HG02943 (cell line): ENCODE measurements around the gene BCAP29.

ENCODE experiments used
- ATAC-seq: cut with Tn5 transposase; IDR thresholded peaks from one replicate; pipeline ENCODE4 v1.9.1; 2021; ENCODE audit warnings: mild to moderate bottlenecking, low read depth, moderate library complexity; ENCODE audit not compliant: unreplicated experiment

Gene BCAP29

DNA sequence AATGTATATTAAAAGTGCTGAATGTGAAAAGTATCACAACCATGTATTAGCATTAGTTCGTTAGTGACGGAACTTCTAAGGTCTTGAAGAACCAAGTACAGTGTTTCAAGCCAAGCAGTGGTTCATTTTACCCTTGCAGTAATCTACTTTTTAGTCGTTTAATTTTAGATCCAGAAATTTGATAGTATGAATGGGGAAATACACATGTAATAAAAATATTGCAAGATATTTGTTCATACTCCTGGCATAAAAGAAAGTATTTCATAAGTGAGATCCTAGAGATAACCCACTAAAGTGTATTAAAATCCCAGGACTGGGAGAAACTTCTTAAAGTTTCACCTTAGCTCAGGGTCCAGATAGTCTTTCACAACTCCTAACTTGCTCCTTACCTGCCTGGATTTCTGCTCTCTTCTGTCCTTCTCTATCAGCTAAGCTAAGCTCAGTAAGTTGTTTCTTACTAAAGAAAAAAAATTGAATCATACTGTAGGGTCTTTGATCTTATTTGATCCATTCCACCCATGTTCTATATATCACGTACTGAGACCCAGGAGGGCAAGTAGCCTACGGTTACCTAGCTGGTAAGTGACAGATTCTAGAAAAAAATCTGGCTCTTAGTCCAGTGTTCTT is 1.5 kb downstream of the BCAP29 start:
- no peak for ATAC-seq

DNA sequence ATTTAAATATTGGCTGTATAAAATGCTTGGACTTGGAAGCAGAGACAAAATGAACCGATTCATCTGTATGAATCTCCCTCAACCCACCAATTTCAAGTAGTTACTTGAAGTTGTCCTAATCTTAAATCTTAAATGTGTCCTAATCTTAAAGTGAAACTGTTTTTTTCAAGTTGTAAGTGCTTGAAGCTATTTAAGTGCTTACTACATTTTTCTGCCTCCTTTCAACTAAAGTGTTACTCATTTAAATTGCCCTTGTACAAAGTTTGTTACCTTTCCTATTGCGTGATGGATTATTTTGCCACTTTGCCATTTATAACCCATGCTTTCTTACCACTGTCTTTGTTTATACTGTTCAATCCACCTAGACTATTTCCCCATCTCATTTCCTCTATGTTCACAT is 2.8 kb downstream of the BCAP29 start:
- no peak for ATAC-seq

DNA sequence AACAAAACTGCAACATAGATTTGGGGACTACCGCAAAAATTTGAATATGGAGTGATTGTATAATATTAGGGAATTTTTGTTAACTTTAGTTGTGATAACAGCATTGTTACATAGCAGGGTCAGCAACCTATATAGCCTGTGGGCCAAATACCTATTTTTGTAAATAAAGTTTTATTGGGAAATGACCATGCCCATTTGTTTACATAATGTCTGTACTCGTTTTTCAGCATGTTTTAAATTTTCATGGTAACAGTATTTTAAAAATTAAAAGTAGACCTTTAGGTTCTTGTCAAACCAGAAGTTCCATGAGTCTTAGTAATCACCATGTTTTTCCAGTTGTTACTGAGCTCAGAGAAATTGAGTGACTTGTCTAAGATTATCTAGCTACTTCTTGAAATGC is 4.7 kb downstream of the BCAP29 start:
- no peak for ATAC-seq

DNA sequence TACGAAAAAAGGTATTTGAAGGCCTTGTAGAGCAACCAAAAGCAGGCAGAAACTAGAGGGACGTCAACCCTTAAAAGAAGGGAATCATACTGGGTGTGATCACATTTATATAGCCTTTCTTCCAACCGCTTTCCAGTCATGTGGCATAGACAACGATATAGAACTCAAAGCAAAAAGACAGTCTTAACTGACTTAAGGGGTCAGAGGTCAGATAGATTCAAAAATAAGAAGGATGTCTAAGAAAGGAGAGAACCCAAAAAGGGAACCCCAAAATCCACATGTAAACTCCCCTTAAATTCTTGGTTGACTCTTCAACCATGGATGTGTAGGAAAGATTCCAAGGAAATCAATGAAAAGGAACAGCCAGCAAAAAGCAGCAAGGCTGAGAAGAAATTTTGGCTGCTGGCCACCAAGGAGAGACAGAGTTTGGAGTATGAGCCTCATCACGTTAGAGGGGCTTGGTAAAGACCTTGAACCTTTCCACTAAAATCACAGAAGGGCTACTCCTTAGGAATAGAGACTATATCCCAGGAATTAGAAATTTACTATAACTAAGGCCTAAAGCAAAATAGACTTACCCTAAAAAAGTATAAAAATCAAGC is 8.6 kb downstream of the BCAP29 start:
- no peak for ATAC-seq

DNA sequence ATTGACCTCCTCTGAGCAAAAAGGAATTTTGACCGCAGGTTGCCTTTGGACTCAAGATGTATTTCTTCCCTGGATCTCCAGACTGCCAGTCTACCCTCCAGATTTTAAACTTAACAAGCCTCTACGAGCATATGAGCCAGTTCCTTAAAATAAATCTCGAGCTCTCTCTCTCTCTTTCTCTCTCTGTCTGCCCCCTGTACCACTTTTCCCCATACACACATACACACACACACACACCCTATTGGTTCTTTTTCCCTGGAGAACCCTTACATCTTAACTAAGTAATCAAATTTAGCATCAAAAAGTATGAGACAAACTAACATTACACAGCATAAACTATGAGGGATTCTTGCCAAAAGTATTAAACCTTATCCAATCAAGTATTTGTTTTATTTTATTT is 11.4 kb downstream of the BCAP29 start:
- no peak for ATAC-seq

DNA sequence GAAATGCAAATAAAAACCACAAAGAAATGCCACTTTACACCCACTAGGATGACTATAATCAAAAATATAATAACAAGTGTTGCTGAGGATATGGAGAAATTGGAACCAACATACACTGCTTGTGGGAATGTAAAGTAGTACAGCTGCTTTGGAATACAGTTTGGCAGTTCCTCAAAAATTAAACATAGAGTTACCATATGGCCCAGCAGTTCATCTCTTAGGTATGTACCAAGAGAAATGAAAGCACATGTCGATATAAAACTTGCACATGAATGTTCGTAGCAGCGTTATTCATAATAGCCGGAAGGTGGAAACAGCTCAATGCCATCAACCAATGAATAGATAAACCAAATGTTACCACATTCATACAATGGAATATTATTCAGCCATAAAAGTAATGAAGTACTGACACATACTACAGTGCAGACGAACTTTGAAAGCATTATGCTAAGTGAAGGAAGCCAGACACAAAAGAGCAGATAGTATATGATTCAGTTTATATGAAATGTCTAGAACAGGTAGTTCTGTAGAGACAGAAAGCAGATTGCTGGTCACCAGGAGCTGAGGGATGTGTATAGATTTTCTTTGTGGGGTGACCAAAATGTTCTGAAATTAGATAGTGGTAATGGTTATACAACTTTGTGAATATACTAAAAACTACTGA is 12.4 kb downstream of the BCAP29 start:
- no peak for ATAC-seq

DNA sequence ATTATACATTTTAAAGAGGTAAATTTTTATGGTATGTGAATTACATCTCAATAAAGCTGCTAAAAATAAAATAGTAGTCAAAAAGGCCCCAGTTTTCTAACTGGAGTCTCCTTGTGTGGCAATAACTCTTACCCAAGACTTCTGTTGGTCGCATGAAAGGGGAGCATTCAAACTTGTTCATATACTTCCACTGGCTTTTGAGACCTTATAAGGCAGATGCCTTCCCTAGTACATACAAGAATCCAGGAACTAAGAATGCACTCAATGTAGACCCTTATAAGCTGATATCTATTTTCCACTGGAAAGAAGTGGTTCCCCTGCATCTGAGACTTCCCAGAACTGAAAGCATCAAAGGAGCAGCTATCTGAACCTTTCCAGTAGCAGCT is 13.0 kb downstream of the BCAP29 start:
- ATAC-seq, result no peak

DNA sequence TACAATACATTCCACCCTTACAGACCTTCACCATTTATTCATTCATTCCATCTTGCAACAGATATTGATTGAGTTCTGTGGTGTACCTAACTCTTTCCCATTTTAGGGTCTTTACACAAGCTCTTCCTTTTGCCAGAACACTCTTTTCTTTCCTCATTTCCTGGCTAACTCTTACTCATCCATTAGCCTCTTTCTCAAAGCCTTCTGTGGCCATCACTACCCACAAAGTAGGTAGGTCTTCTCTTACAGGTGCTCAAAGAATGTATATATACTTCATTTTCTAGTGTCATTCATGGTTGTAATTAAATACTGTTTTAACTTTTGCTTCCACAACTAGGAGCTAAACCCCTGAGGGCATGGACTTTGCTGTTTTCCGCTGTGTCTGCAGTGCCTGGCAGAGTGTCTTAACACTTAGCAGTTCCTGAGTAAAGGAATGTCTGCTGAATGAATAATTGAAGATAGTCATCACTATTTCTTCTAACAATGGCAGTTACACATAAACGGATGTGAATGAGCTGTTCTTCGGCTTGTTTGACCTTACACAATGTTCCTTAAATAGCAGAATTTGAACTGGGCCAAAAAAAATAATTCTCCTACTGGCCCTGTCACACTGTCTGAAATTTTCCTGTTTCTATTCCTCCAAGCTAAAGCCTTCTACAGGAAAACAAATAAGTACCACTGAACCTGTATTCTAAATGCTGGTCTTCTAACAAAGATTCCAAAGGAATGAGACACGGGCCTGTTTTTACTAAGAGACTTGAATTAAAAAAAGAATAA is 15.1 kb downstream of the BCAP29 start:
- ATAC-seq, result no peak

DNA sequence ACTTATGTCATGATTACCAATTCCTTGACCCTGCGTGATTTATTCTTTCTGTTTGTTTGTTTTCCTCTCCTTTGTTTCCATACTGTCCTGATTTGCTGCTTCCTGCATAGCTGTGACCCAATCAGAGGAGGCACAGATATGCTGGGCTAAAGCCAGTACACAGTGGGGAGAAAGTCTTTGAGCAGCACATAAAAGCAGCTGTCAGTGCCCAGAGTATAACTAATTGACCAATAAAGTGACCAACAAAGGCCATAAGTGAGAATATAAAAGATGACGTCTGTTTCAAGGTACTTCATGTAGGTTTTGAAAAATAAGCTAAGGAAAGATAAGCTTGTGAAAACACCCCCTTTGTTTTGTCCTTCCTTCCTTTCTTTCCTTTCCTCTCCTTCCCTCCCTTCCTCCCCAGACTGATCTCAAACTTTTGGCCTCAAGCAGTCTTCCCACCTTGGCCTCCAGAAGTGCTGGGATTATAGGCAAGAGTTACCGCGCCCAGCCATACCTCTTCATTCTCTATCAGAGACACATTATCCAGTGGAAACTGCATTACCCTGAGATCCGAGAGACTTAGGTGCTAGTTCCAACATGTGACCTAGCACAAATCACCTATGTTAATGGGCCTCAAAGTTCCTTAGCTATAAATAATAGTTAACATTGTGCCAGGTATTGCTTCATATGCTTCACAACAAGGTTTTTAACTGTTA is 17.0 kb downstream of the BCAP29 start:
- ATAC-seq, result no peak

DNA sequence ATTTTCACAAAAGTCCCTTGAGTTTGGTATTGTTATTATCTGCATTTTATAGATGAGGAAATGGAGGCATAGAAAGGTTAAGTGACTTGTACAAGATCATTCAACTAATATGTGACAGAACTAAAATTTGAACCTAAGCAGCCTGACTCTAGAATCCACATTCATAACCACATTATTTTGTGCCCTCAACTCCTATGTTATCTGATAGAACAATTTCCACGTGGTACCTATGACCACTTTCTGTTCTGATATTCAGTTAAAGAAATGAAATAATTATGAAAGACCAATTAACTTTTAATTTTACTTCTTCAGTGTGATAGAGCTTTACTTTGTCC is 17.5 kb downstream of the BCAP29 start:
- no peak for ATAC-seq

DNA sequence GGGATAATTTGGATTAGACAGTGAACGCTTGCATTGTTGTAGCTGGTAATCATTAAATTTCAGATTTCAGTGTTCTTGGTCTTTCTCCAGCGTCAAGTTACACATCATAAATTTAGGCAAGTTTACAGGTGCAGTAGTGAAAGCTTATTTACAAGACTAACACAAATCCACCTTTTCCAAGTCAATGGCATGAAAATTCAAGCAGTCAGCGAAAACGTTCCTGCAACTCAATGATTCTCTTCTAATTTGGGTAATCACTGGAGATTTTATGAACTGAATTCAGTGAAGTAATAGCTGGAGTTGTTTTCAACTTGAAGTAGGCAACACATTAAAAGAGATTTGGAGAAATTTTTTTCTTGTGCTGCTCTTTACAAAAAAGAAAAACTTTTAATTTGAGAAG is 17.9 kb downstream of the BCAP29 start:
- no peak for ATAC-seq

DNA sequence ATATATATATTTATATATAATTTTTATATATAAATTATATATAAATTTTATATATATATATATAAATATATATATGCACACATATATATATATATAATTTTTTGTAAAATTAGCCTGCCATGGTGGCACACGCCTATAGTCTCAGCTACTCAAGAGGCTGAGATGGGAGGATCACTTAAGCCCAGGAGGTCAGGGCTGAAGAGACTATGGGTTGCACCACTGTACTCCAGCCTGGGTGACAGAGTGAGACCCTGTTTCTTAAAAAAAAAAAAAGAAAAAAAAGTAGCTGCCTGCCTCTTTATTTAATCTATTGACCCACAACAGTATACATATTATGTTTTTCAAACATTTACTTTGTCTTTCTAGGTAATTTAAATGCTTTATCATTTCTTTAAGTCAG is 19.2 kb downstream of the BCAP29 start:
- no peak for ATAC-seq

DNA sequence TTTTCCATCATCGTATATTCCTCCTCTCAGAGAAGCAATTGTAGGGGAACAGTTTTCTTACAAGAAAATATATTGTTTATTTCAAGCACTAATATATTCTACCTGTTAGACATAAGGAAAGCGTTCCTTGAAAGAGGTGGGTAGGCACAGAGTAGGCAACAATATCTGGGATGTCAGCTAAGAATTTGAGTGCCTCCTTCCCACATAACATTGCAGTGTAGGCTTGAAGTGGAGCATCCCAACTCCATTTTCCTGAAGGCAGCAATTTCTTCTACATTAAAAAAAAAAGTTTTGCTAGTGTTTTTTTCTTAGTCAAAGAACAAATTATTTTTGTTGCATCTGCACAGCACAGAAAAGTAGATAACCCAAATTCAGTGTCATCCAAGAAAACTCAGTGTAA is 20.8 kb downstream of the BCAP29 start:
- no peak for ATAC-seq

DNA sequence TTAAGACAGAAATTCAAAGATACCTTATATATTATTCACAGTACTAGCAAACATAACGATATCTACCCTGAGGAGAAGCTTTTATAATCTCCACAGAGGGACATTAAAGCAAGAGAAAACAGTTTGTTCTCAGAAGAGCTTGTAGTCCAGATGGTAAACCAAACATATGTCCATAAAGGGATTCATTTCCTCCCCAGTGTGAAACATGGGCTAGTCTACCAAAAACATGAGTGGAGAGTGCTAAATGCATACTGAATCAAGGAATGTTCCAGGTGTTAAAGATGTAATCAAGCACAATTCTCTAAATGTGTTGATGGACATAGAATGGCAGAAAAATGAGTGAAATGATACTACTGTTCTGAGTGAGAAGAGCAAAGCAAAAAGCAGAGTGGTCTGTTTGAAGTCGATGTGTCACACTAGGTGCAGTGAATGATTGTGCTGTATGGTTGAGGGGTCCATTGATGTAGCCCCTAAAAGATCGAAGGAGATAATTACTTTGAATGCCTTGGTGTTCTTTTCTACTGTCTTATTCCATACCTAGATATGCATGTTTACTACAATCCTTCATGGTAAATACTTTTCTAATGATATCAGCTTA is 25.3 kb downstream of the BCAP29 start:
- no peak for ATAC-seq

DNA sequence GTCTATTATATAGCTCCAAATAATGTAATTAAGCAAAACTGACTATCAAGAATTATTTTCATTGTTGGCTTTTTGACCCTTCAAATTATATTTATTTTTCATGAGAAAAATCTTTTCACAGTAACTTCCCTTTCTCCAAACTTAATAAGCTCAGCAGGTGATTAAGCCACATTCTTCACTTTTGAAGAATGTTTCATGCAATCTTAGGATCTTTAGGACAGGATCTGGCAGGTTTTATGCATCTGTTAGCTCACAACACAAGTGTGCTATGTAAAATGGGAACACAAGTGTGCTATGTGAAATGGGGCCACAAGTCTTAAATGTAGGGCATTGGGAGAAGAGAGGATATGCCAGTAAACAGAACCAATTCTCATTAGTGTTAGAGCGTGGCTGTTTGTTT is 26.3 kb downstream of the BCAP29 start:
- no peak for ATAC-seq

DNA sequence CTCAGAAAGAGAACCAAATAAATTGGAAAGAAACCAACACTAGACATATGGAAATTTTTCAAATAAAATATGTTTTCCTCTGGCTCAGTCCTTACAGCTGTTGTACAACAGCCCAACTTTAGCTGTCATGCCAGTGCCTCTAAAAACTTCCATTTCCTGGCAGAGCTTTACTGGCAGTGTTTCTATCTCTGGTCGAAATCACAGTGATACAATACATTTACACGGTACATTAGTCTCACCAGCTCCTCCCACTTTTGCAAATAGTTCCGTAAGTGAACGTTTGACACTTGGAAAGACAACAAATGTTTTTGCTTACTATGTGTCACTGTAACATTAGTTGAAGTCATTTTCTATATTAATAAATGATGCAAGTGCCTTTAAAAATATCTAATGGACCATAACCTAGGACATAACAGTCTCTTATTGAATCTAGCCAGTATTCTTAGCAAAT is 29.8 kb downstream of the BCAP29 start:
- no peak for ATAC-seq

DNA sequence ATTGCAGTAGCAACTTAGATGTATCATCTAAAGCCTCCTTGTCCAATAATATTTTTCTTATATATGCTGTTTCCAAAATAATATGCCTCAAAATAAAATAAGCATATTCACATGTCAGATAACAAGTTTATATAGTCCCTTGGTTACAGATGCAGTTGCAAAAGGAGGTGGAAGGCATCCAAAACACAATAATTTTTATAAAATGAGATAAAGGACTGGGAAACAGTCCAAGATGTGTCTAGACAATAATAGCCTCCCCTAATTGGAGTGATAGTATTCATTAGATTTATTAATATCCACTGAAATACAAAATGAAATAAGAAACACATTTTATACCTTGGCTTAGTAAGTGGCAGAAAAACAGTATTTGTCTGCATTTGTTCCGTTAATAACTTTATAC is 30.3 kb downstream of the BCAP29 start:
- ATAC-seq, result no peak

DNA sequence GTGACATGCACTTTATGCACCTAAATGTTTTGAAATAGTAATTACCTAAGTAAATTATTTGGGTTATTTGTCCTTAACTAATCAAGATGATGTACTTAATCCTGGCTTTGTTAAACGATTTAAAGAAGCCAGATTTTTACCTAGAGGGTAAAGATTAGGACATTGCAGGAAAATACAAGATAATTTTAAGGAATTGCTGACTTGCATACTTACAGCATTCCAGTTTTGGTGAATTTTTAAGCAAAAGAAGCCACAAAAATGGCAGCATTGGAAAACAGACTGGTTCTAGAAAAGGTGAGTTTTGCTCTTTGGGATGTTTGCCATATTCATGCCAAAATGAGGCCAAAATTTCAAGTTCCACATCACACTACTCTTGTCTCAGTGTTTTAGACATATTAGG is 33.4 kb downstream of the BCAP29 start:
- ATAC-seq, result no peak

DNA sequence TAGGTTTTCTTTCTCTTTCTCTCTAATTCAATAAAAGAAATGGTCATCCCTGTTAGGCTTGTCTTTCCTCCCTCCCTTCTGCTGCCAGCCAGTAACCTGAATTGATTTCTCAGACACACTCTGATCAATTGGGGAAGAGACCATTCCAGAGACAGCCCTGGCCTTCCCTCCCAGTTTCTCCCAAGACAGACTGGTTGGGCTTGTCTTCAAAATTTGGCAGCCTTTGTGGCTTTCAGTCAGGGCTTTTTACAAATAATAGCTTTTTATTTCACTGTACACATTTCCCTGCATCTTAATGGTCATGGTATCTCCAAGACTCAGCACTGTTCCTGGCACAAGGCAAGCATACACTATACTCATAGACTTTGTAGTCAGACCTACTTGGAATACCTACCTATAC is 33.9 kb downstream of the BCAP29 start:
- ATAC-seq, result no peak

DNA sequence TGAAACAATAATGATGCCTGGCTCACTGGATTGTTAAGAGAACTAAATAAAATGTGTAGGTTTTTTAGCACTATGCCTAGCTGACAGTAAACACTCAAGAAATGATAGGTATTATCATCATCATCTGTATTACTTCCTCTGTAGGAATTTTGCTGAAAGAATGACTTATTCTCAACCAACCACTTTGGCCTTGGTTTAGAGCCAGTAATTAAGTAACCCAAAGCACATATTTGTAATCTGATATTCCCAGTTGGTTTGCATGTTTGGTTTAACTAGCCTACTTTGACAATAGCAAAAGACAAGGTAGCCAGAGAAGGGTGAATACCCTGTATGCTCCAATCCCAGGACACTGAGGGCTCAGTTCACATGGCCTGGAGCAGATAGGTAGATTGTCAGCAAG is 34.4 kb downstream of the BCAP29 start:
- no peak for ATAC-seq
